K562 (cell line): ENCODE data around the gene ELF5. TPM values are rescaled to one million over a fixed set of nuclear protein-coding genes. Genes with fewer than 3 reads are reported as not detected.

Source experiments
- ATAC-seq: fragments of 200-7000 bp; cut with Tn5 transposase; 3 replicates; pipeline ENCODE4 v1.9.1; 2020; ENCODE audit warnings: moderate library complexity
- BruUV-seq: library from RNA; stranded (reverse); fragments of 400-500 nt; replicated peaks from 2 replicates; lab custom pipeline; 2021; lab: Mats Ljungman, UMichigan
- CTCF ChIA-PET: fragments of 300-600 bp; formaldehyde crosslinking; extraction: SDS; loops from one replicate; lab custom pipeline; 2021; ENCODE audit warnings: low intra/inter-chr PET ratio; lab: Yijun Ruan, JAX
- POLR2A ChIA-PET: fragments of 300-600, 350-650 bp; sonication (Branson Sonifier 250); formaldehyde crosslinking; extraction: SDS; loops from one replicate; lab custom pipeline; 2021; ENCODE audit warnings: antibody characterized with exemption, inconsistent platforms; lab: Yijun Ruan, JAX
- DNase-seq, 4 experiments: peaks; one replicate each; pipeline versions ENCODE4 v3.0.0 to v3.0.0-alpha.2; 2011 to 2018; ENCODE audit warnings: low spot score in 3 of 4, mixed read lengths in 3 of 4; ENCODE audit errors: extremely low read depth in 1 of 4
- FAIRE-seq: peaks from 2 replicates; lab custom pipeline; 2011; peaks lifted over from hg19 to GRCh38; lab: Jason Lieb, UNC
- H2AFZ ChIP-seq: 2 replicates; pipeline ENCODE4 v1.6.0; 2011; ENCODE audit warnings: low read depth, low read length, control low read depth, inconsistent platforms
- H3K27ac ChIP-seq: fragments of 200-600 bp; 3 replicates; pipeline ENCODE4 v1.8.0; 2011; ENCODE audit warnings: low read depth, mild to moderate bottlenecking, control low read depth, inconsistent platforms, low read length, moderate library complexity, mixed read lengths; ENCODE audit errors: extremely low read depth
- H3K27me3 ChIP-seq, 2 experiments: fragments of 300-600 bp in 1 of 2; 2 replicates in 1 of 2; 3 replicates in 1 of 2; pipeline versions ENCODE4 v1.6.0 to v1.8.0; 2011; ENCODE audit warnings: inconsistent platforms in 2 of 2, low read length in 2 of 2, mild to moderate bottlenecking in 1 of 2, mixed read lengths in 1 of 2, moderate library complexity in 1 of 2; ENCODE audit not compliant: control insufficient read depth in 2 of 2, insufficient read depth in 2 of 2
- H3K36me3 ChIP-seq: fragments of 300-600 bp; 3 replicates; pipeline ENCODE4 v1.8.0; 2011; ENCODE audit warnings: mild to moderate bottlenecking, low read length, inconsistent platforms; ENCODE audit not compliant: control insufficient read depth, insufficient read depth
- H3K4me1 ChIP-seq, 2 experiments: fragments of 200-600 bp in 1 of 2; replicated peaks in 1 of 2; 2 replicates in 1 of 2; 3 replicates in 1 of 2; pipeline versions ENCODE4 v1.5.1 to v1.8.0; 2011; ENCODE audit warnings: inconsistent platforms in 2 of 2, low read length in 2 of 2, mild to moderate bottlenecking in 1 of 2, mixed read lengths in 1 of 2, moderate library complexity in 1 of 2; ENCODE audit not compliant: control insufficient read depth in 2 of 2, insufficient read depth in 2 of 2
- H3K4me2 ChIP-seq: 2 replicates; pipeline ENCODE4 v1.6.1; 2011; ENCODE audit warnings: low read length, control low read depth, inconsistent platforms, mixed read lengths; ENCODE audit not compliant: insufficient read depth
- H3K4me3 ChIP-seq: fragments of 200-600 bp; sonication (generic), shearing (Covaris generic); 2 replicates; pipeline ENCODE4 v1.5.1; 2016; ENCODE audit warnings: control low read depth, inconsistent platforms
- H3K79me2 ChIP-seq: fragments of 200-600 bp; 3 replicates; pipeline ENCODE4 v1.8.0; 2011; ENCODE audit warnings: low read length, inconsistent platforms; ENCODE audit not compliant: control insufficient read depth, insufficient read depth
- H3K9ac ChIP-seq, 2 experiments: 2 replicates each; pipeline versions ENCODE4 v1.6.0 to v1.6.1; 2011; ENCODE audit warnings: low read depth in 2 of 2, low read length in 2 of 2, control low read depth in 1 of 2, inconsistent platforms in 1 of 2, mild to moderate bottlenecking in 1 of 2, mixed read lengths in 1 of 2; ENCODE audit not compliant: insufficient read depth in 1 of 2
- H3K9me1 ChIP-seq: one replicate; pipeline ENCODE4 v1.6.0; 2011; ENCODE audit warnings: inconsistent platforms, mild to moderate bottlenecking, low read length, moderate library complexity; ENCODE audit not compliant: control insufficient read depth, insufficient read depth
- H3K9me3 ChIP-seq: replicated peaks from 2 replicates; pipeline ENCODE4 v1.5.1; 2011; ENCODE audit warnings: low read depth, low read length, inconsistent platforms; ENCODE audit not compliant: control insufficient read depth, insufficient read depth
- H4K20me1 ChIP-seq: replicated peaks from 2 replicates; pipeline ENCODE4 v1.6.1; 2011; ENCODE audit warnings: low read length, inconsistent platforms, mixed read lengths; ENCODE audit not compliant: control insufficient read depth, insufficient read depth
- C11orf30 ChIP-seq: fragments of 450-650 bp; IDR thresholded peaks from 2 replicates; pipeline ENCODE4 v1.6.1; 2016; ENCODE audit warnings: low read depth, mild to moderate bottlenecking
- CCAR2 ChIP-seq: fragments of 200-400 bp; formaldehyde crosslinking; IDR thresholded peaks from 2 replicates; pipeline ENCODE4 v1.6.1; 2017; ENCODE audit warnings: mild to moderate bottlenecking, low read depth, low read length
- DEAF1 ChIP-seq: fragments of 450-650 bp; formaldehyde crosslinking; IDR thresholded peaks from 2 replicates; pipeline ENCODE4 v1.4.0; 2020; ENCODE audit warnings: mild to moderate bottlenecking, moderate library complexity
- PHF20 ChIP-seq: fragments of 450-650 bp; IDR thresholded peaks from 2 replicates; pipeline ENCODE4 v1.6.1; 2018; ENCODE audit not compliant: partially characterized antibody
- RAD21 ChIP-seq, 2 experiments: fragments of 250-450 bp in 1 of 2; fragments of 450-650 bp in 1 of 2; sonication (Bioruptor Pico) in 1 of 2; formaldehyde crosslinking in 1 of 2; IDR thresholded peaks in 1 of 2; conservative IDR thresholded peaks in 1 of 2; 2 replicates each; pipeline versions ENCODE4 v1.4.0 to v1.8.0; 2020 to 2022; ENCODE audit warnings: mild to moderate bottlenecking in 2 of 2, moderate library complexity in 1 of 2
- RAD51 ChIP-seq: fragments of 450-650 bp; IDR thresholded peaks from 2 replicates; pipeline ENCODE4 v1.7.1; 2016; ENCODE audit warnings: low read depth, mild to moderate bottlenecking, borderline replicate concordance
- ZNF174 ChIP-seq: fragments of 250-450 bp; sonication (Bioruptor Pico); IDR thresholded peaks from 2 replicates; pipeline ENCODE4 v1.4.0; 2020; ENCODE audit warnings: mild to moderate bottlenecking
- ZNF24 ChIP-seq: fragments of 450-650 bp; IDR thresholded peaks from 2 replicates; pipeline ENCODE4 v1.6.1; 2016
- ZNF316 ChIP-seq: fragments of 450-650 bp; IDR thresholded peaks from 2 replicates; pipeline ENCODE4 v1.6.1; 2016
- ZNF639 ChIP-seq, 2 experiments: fragments of 200-800 bp in 1 of 2; sonication (Bioruptor generic) in 1 of 2; sonication (generic) in 1 of 2; formaldehyde crosslinking in 1 of 2; IDR thresholded peaks in 1 of 2; conservative IDR thresholded peaks in 1 of 2; 2 replicates each; pipeline versions ENCODE4 v1.5.0 to v1.6.1; 2016 to 2020; ENCODE audit warnings: missing compliant biosample characterization in 1 of 2, missing genetic modification characterization in 1 of 2, missing genetic modification reagents in 1 of 2
- WGBS: fragments of 100-300 bp; shearing (Covaris generic); methylation state at CpG from one replicate; pipeline ENCODE4 v1.1.6; 2016; ENCODE audit warnings: low coverage, mixed read lengths; ENCODE audit not compliant: insufficient coverage; ENCODE audit errors: missing lambda C conversion rate; 5-methylcytosine and 5-hydroxymethylcytosine counted together
- in situ Hi-C: fragments of 300-500 bp; cut with MboI; formaldehyde crosslinking; loops from 4 replicates; pipeline ENCODE4 v1.15.0; 2018; ENCODE audit warnings: inconsistent platforms, mixed read lengths
- intact Hi-C: fragments of 100-400 bp; cut with micrococcal nuclease; formaldehyde crosslinking; loops from 2 replicates; pipeline ENCODE4 v1.14.2; 2022
- polyA plus RNA-seq, 8 experiments: library from polyadenylated mRNA; depleted of rRNA in 4 of 8; stranded (reverse) in 5 of 8; unstranded in 3 of 8; fragments of >200 nt; fragmentation: Nextera tagmentation in 2 of 8; fragmentation: Illumina TruSeq in 1 of 8; extraction: Ambion mirVana in 2 of 8; extraction: Trizol in 1 of 8; gene quantifications; 2 replicates each; pipeline versions ENCODE4 v1.2.1 to v1.2.3, GENCODE V29; 2011 to 2014; ENCODE audit warnings: inconsistent platforms in 1 of 8, missing spikeins in 1 of 8
- total RNA-seq, 7 experiments: library from RNA; depleted of rRNA in 6 of 7; stranded (reverse); fragments of >200 nt in 6 of 7; fragmentation: Illumina TruSeq in 2 of 7; extraction: Trizol in 2 of 7; gene quantifications; 2 replicates each; pipeline versions ENCODE4 v1.2.1 to v1.2.3, GENCODE V29; 2011 to 2021; ENCODE audit warnings: low replicate concordance in 1 of 7
- TF ChIP-seq, protein P1 (sequence below): fragments of 450-650 bp; formaldehyde crosslinking; IDR thresholded peaks from 2 replicates; pipeline ENCODE4 v1.4.0; 2022; ENCODE audit warnings: missing genetic modification characterization
- TF ChIP-seq, protein P2 (sequence below): fragments of 450-650 bp; IDR thresholded peaks from 2 replicates; pipeline ENCODE4 v1.6.1; 2016; ENCODE audit warnings: missing biosample characterization, missing genetic modification characterization
- TF ChIP-seq, protein P3 (sequence below): fragments of 450-650 bp; IDR thresholded peaks from 2 replicates; pipeline ENCODE4 v1.7.1; 2018; ENCODE audit warnings: mild to moderate bottlenecking, low read depth; ENCODE audit not compliant: partially characterized antibody

The ELF5 gene
- total and polyA plus RNA-seq, 9 of the 15 experiments (the other 6 are each of a cell fraction or from before 2014, with no cell fraction given): not detected

GRCh38 chr11:34473603-34474169 lies 39.9 kb downstream of the ELF5 start:
- no peaks in the 10 kb centered on the region for H3K9me1 ChIP-seq
- no peak overlapping the region for H2AFZ ChIP-seq
- no peak overlapping the region for H3K27ac ChIP-seq
- ATAC-seq (no peak), FAIRE-seq (no peak), DNase-seq (no peak)
- H3K9me3 ChIP-seq: no peaks in the 10 kb centered on the region
- ChIA-PET CTCF (no interaction called here), POLR2A (interaction anchor here (0.7 kb wide), 1 partner anchor 34 kb away, joined by 3 read pairs; no protein-coding TSS in a partner anchor)
- intact Hi-C loops (no loop called here), in situ Hi-C loops (no loop called here)
- 94% methylated on average over 4 of the region's 4 CpGs for WGBS
- H3K27me3 ChIP-seq: peaks cover 0 to 2% of the 10 kb centered on the region in 2 experiments; a peak in 2 of 5 replicates
- no peak overlapping the region for H3K4me3 ChIP-seq
- H3K4me2 ChIP-seq: no peak overlapping the region
- no peaks in the 10 kb centered on the region for H3K79me2 ChIP-seq
- H3K4me1 ChIP-seq: no peaks in the 10 kb centered on the region
- no peak overlapping the region for H3K9ac ChIP-seq
- peaks cover 43% of the 10 kb centered on the region for H3K36me3 ChIP-seq
- BruUV-seq: no TSS peak
- no peaks in the 10 kb centered on the region for H4K20me1 ChIP-seq
- TF ChIP-seq ZNF24: no peak
- TF ChIP-seq, protein P1, sequence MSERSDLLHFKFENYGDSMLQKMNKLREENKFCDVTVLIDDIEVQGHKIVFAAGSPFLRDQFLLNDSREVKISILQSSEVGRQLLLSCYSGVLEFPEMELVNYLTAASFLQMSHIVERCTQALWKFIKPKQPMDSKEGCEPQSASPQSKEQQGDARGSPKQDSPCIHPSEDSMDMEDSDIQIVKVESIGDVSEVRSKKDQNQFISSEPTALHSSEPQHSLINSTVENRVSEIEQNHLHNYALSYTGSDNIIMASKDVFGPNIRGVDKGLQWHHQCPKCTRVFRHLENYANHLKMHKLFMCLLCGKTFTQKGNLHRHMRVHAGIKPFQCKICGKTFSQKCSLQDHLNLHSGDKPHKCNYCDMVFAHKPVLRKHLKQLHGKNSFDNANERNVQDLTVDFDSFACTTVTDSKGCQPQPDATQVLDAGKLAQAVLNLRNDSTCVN (CRISPR knock-in tag): no peak
- no peak for TF ChIP-seq PHF20
- TF ChIP-seq, protein P2, sequence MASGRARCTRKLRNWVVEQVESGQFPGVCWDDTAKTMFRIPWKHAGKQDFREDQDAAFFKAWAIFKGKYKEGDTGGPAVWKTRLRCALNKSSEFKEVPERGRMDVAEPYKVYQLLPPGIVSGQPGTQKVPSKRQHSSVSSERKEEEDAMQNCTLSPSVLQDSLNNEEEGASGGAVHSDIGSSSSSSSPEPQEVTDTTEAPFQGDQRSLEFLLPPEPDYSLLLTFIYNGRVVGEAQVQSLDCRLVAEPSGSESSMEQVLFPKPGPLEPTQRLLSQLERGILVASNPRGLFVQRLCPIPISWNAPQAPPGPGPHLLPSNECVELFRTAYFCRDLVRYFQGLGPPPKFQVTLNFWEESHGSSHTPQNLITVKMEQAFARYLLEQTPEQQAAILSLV: peak; percentile 80; the same call in 1 of the 2 replicates
- 0 out of 4 replicates have a peak, but pooled peaks of 1 of the 2 experiments have one; percentile 13 for TF ChIP-seq ZNF639 (CRISPR knock-in tag; conservative IDR thresholded peaks at IDR 0.05 in 1 of 2, IDR thresholded peaks at IDR 0.05 in 1 of 2)
- TF ChIP-seq DEAF1: no peak
- TF ChIP-seq ZNF174 (CRISPR knock-in tag): no peak
- TF ChIP-seq C11orf30: 0 out of 2 replicates have a peak, but pooled peaks have one; percentile 19
- no peak for TF ChIP-seq RAD51
- TF ChIP-seq, protein P3, sequence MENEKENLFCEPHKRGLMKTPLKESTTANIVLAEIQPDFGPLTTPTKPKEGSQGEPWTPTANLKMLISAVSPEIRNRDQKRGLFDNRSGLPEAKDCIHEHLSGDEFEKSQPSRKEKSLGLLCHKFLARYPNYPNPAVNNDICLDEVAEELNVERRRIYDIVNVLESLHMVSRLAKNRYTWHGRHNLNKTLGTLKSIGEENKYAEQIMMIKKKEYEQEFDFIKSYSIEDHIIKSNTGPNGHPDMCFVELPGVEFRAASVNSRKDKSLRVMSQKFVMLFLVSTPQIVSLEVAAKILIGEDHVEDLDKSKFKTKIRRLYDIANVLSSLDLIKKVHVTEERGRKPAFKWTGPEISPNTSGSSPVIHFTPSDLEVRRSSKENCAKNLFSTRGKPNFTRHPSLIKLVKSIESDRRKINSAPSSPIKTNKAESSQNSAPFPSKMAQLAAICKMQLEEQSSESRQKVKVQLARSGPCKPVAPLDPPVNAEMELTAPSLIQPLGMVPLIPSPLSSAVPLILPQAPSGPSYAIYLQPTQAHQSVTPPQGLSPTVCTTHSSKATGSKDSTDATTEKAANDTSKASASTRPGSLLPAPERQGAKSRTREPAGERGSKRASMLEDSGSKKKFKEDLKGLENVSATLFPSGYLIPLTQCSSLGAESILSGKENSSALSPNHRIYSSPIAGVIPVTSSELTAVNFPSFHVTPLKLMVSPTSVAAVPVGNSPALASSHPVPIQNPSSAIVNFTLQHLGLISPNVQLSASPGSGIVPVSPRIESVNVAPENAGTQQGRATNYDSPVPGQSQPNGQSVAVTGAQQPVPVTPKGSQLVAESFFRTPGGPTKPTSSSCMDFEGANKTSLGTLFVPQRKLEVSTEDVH: no peak
- no peak for TF ChIP-seq CCAR2
- TF ChIP-seq ZNF316: peak; percentile 62; the same call in 1 of the 2 replicates
- no peak for TF ChIP-seq RAD21 (CRISPR knock-in tag; conservative IDR thresholded peaks at IDR 0.05 in 1 of 2, IDR thresholded peaks at IDR 0.05 in 1 of 2)
